Right lobe of liver (tissue), 6 donors: ENCODE results near the gene GSTM1. TPM values are rescaled to one million over a fixed set of nuclear protein-coding genes. Genes with fewer than 3 reads are reported as not detected.
A peak's percentile ranks its signal among the peaks of the same experiment; 100 is the strongest.
"Not testable (repeated sequence)": the region's sequence is repeated elsewhere in the genome, so short reads cannot be mapped to it uniquely, and the experiment has no call there.

Source experiments
- ATAC-seq, 4 donors: fragments of 200-7000 bp; cut with Tn5 transposase; one replicate each; pipeline ENCODE4 v1.9.1; 2020; ENCODE audit warnings: mild to moderate bottlenecking in 4 of 4, moderate library complexity in 4 of 4
- DNase-seq, 3 donors: peaks; one replicate each; pipeline ENCODE4 v3.0.0-alpha.2; 2020
- H3K27ac ChIP-seq, 3 donors: fragments of 200-600 bp; one replicate each; pipeline ENCODE4 v1.8.0; 2022
- H3K27me3 ChIP-seq, 2 donors: fragments of 200-600 bp; one replicate each; pipeline ENCODE4 v1.8.0; 2022
- H3K36me3 ChIP-seq, 4 donors: fragments of 200-600 bp; sonication (generic) in 1 of 4; one replicate each; pipeline versions ENCODE4 v1.5.1 to v1.8.0; 2017 to 2022; ENCODE audit warnings: control low read depth in 1 of 4
- H3K4me1 ChIP-seq, 4 donors: fragments of 200-600 bp; sonication (generic) in 1 of 4; one replicate each; pipeline versions ENCODE4 v1.5.1 to v1.8.0; 2017 to 2022; ENCODE audit warnings: control low read depth in 1 of 4
- H3K4me3 ChIP-seq, 3 donors: fragments of 200-600 bp; one replicate each; pipeline ENCODE4 v1.8.0; 2022
- H3K9me3 ChIP-seq, 4 donors: fragments of 200-600 bp; sonication (generic) in 1 of 4; one replicate each; pipeline versions ENCODE4 v1.5.1 to v1.8.0; 2017 to 2022; ENCODE audit warnings: control low read depth in 1 of 4
- POLR2A ChIP-seq: fragments of 450-650 bp; IDR thresholded peaks from one replicate; pipeline ENCODE4 v1.6.1; 2017; ENCODE audit warnings: antibody characterized with exemption, mild to moderate bottlenecking
- WGBS: methylation state at CpG from one replicate; pipeline ENCODE4 v1.1.6; 2018; ENCODE audit warnings: low coverage, low lambda C conversion rate; ENCODE audit not compliant: insufficient coverage; ENCODE audit errors: missing lambda C conversion rate; 5-methylcytosine and 5-hydroxymethylcytosine counted together
- intact Hi-C, 2 donors: fragments of 100-400 bp; cut with DNase I; formaldehyde crosslinking; loops; one replicate each; pipeline versions ENCODE4 v1.11.2 to v1.14.1; 2022
- total RNA-seq, 6 experiments: library from RNA; depleted of rRNA in 2 of 6; stranded (reverse); fragments of >200 nt in 2 of 6; fragmentation: NEBNext Ultra II Directional in 3 of 6; extraction: Animal tissue kit (Norgen Biotek cat#: 25700) in 3 of 6; gene quantifications; one replicate each; pipeline versions ENCODE4 v1.1.0 to v1.2.4, GENCODE V29; 2016 to 2023
- TF ChIP-seq, protein P1 (sequence below), 4 donors: fragments of 200-600 bp in 3 of 4; fragments of 450-650 bp in 1 of 4; IDR thresholded peaks; one replicate each; pipeline versions ENCODE4 v1.5.1 to v1.8.0; 2016 to 2022; ENCODE audit warnings: antibody characterized with exemption in 4 of 4, mild to moderate bottlenecking in 2 of 4
- donor health status: DM: no; HTN: yes; CAD: no.
- donor health status: DM: no; HTN: no; CAD: no.
- donor health status: DM: no; HTN: no; CAD: no.
- donor health status: DM: no; HTN: yes; CAD: no.
- donor health status: DM: no; HTN: yes; CAD: no.

Gene GSTM1
- total RNA-seq, 6 experiments from 2014 or later, result 32.1 to 248 (median 43.0) TPM; not detected in 3

- DNase-seq (no peak), ATAC-seq (no peak)
- H3K4me1 ChIP-seq, result no peaks in the 10 kb centered on the region
- H3K4me3 ChIP-seq, result no peak overlapping the region
- no peaks in the 10 kb centered on the region for H3K27me3 ChIP-seq
- no peaks in the 10 kb centered on the region for H3K9me3 ChIP-seq
- H3K27ac ChIP-seq, result no peak overlapping the region
- WGBS, result 69% methylated on average over 1 of the region's 1 CpG
- TF ChIP-seq, protein P1, sequence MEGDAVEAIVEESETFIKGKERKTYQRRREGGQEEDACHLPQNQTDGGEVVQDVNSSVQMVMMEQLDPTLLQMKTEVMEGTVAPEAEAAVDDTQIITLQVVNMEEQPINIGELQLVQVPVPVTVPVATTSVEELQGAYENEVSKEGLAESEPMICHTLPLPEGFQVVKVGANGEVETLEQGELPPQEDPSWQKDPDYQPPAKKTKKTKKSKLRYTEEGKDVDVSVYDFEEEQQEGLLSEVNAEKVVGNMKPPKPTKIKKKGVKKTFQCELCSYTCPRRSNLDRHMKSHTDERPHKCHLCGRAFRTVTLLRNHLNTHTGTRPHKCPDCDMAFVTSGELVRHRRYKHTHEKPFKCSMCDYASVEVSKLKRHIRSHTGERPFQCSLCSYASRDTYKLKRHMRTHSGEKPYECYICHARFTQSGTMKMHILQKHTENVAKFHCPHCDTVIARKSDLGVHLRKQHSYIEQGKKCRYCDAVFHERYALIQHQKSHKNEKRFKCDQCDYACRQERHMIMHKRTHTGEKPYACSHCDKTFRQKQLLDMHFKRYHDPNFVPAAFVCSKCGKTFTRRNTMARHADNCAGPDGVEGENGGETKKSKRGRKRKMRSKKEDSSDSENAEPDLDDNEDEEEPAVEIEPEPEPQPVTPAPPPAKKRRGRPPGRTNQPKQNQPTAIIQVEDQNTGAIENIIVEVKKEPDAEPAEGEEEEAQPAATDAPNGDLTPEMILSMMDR (IDR thresholded peaks at IDR 0.05), result no peak
- TF ChIP-seq POLR2A, result no peak
- intact Hi-C loops, result no loop called here
- H3K36me3 ChIP-seq, result no peaks in the 10 kb centered on the region
Observed at GRCh38 chr1:109664671-109665070, 22.9 kb upstream of the GSTM1 start.

DNA sequence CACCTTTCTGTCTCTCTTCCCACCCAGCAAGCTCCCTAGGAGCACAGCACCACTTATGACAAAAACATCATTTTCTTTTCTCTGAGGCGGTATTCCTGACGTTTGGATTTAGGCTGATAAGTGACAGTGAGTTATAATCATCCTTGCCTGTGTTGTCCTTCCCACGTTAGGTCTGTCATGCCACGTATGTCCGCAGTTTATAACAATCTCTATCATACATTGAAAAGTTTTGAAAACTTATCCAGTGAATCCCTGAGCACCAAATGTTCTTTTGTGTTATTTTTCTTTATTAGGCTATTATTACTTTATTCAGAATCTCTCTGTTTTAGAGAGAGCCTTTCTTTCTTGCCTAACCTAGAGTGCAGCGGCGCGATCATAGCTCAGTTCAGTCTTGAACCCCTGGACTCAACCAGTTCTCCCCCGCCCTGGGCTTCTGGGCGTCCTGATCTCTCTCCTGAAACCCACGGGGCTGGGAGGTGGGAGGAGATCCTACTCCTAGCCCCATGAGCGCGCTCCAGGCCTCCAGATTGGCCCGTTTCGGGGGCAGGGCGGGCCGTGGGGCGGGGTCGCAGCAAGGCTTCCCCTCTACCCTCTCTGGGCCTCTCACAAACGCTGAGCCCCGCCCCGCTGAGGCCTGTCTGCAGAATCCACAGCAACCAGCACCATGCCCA is 20.0 kb upstream of the GSTM1 start, which contains the start of gene GSTM2:
Gene GSTM2 (plus strand): TSS at position 606 of the 671 bp plus-strand sequence. CDS start 59 bp downstream, at position 665.
- Histone ChIP-seq H3K4me3 (peak within 1 kb of the TSS; percentile 28 to 31 (median 28)), H3K27ac (no peak within 1 kb of the TSS), H3K4me1 (no peaks in the 10 kb centered on the region), H3K9me3 (no peaks in the 10 kb centered on the region), H3K36me3 (no peaks in the 10 kb centered on the region), H3K27me3 (no peaks in the 10 kb centered on the region)
- ATAC-seq (peak; percentile 97 to 100 (median 99)), DNase-seq (peak; percentile 76 to 86 (median 84))
- intact Hi-C loops, result no loop called here
- WGBS, result 33% methylated on average over 14 of the region's 22 CpGs
- no peak for TF ChIP-seq POLR2A
- TF ChIP-seq, protein P1 (IDR thresholded peaks at IDR 0.05), result no peak

- peak overlapping the region; percentile 28 to 31 (median 28) for H3K4me3 ChIP-seq
- WGBS, result 38% methylated on average over 4 of the region's 26 CpGs
- TF ChIP-seq, protein P1 (IDR thresholded peaks at IDR 0.05), result no peak
- TF ChIP-seq POLR2A, result no peak
- H3K4me1 ChIP-seq, result no peaks in the 10 kb centered on the region
- no peaks in the 10 kb centered on the region for H3K27me3 ChIP-seq
- ATAC-seq, result peak in 1 of 4 donors; percentile 2
- intact Hi-C loops, result no loop called here
- DNase-seq, result no peak
- H3K36me3 ChIP-seq, result no peaks in the 10 kb centered on the region
- no peaks in the 10 kb centered on the region for H3K9me3 ChIP-seq
- no peak overlapping the region for H3K27ac ChIP-seq
Observed at GRCh38 chr1:109668123-109668775, 19.4 kb upstream of the GSTM1 start.

DNA sequence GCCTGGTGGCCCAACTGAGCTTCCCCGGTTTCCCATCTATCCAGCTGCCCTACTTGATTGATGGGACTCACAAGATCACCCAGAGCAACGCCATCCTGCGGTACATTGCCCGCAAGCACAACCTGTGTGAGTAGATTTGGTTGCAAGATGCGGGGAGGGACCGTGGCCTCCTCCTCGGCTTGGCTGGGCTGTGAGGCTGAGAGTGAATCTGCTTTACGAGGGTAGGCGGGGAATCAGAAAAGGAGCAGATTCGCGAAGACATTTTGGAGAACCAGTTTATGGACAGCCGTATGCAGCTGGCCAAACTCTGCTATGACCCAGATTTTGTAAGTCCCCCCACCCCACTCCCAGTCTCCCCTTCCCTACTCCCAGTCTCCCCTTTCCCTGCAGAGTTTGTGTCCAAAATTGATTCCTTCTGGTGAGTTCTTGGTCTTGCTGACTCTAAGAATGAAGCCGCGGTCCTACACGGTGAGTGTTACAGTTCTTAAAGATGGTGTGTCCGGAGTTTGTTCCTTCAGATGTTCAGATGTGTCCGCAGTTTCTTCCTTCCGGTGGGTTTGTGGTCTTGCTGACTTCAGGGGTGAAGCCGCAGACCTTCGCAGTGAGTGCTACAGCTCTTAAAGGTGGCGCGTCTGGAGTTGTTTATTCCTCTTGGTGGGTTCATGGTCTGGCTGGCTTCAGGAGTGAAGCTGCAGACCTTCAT is 18.2 kb upstream of the GSTM1 start:
- Histone ChIP-seq H3K36me3 (no peaks in the 10 kb centered on the region), H3K27ac (no peak overlapping the region), H3K27me3 (no peaks in the 10 kb centered on the region), H3K4me3 (no peak overlapping the region), H3K9me3 (no peaks in the 10 kb centered on the region), H3K4me1 (no peaks in the 10 kb centered on the region)
- WGBS, result 96% methylated on average over 17 of the region's 22 CpGs
- no peak for ATAC-seq
- DNase-seq, result no peak
- TF ChIP-seq, protein P1 (IDR thresholded peaks at IDR 0.05), result no peak
- no peak for TF ChIP-seq POLR2A
- intact Hi-C loops, result no loop called here

GRCh38 chr1:109669949-109670302 is 17.7 kb upstream of the GSTM1 start:
- ATAC-seq, DNase-seq, H3K27ac ChIP-seq, H3K4me1 ChIP-seq, H3K4me3 ChIP-seq, intact Hi-C loops, H3K36me3 ChIP-seq, H3K27me3 ChIP-seq, H3K9me3 ChIP-seq: not testable (repeated sequence)
- WGBS, result 17% methylated on average over 1 of the region's 5 CpGs
